K562 (cell line): Measurements from ENCODE around the gene FAM98C. TPM values are rescaled to one million over a fixed set of nuclear protein-coding genes. Genes with fewer than 3 reads are reported as not detected.

Source experiments
- ADNP ChIP-seq: fragments of 200-800 bp; sonication (Bioruptor generic); IDR thresholded peaks from 2 replicates; pipeline ENCODE4 v1.6.1; 2016; ENCODE audit warnings: missing genetic modification characterization, missing compliant biosample characterization
- BRCA1 ChIP-seq, 2 experiments: fragments of 450-650 bp in 1 of 2; sonication (generic) in 1 of 2; formaldehyde crosslinking in 1 of 2; IDR thresholded peaks; 2 replicates each; pipeline versions ENCODE4 v1.5.0 to v1.6.1; 2017 to 2020; ENCODE audit warnings: mild to moderate bottlenecking in 1 of 2, missing genetic modification reagents in 1 of 2
- BRF1 ChIP-seq: IDR thresholded peaks from 3 replicates; pipeline ENCODE4 v1.6.1; 2011; ENCODE audit warnings: borderline replicate concordance, mild to moderate bottlenecking; ENCODE audit not compliant: insufficient read length; ENCODE audit errors: extremely low read depth
- CAMTA2 ChIP-seq: fragments of 250-450 bp; sonication (Bioruptor Pico); conservative IDR thresholded peaks from 2 replicates; pipeline ENCODE4 v1.5.1; 2022
- CHCHD3 ChIP-seq: fragments of 250-450 bp; sonication (Bioruptor Pico); IDR thresholded peaks from 2 replicates; pipeline ENCODE4 v2.1.2; 2022; ENCODE audit warnings: mild to moderate bottlenecking
- CHD1 ChIP-seq: fragments of 200-600 bp; sonication (generic); IDR thresholded peaks from one replicate; pipeline ENCODE4 v1.6.1; 2012; ENCODE audit warnings: mild to moderate bottlenecking, moderate library complexity, low read length, inconsistent platforms
- CREM ChIP-seq: IDR thresholded peaks from 2 replicates; pipeline ENCODE4 v1.6.1; 2014; ENCODE audit warnings: antibody characterized with exemption, low read depth
- CSDE1 ChIP-seq, 2 experiments: fragments of 450-650 bp; IDR thresholded peaks; 2 replicates each; pipeline ENCODE4 v1.6.1; 2016; ENCODE audit warnings: mild to moderate bottlenecking in 1 of 2
- ELF1 ChIP-seq: fragments of 200-800 bp; sonication (Bioruptor generic); IDR thresholded peaks from 2 replicates; pipeline ENCODE4 v1.6.1; 2016; ENCODE audit warnings: missing genetic modification characterization, missing compliant biosample characterization
- EZH2 ChIP-seq: IDR thresholded peaks from 2 replicates; pipeline ENCODE4 v1.6.1; 2012; ENCODE audit warnings: low read depth, mild to moderate bottlenecking, inconsistent platforms, low read length, borderline replicate concordance
- GTF2A2 ChIP-seq: IDR thresholded peaks from 2 replicates; pipeline ENCODE4 v1.6.1; 2016; ENCODE audit warnings: mild to moderate bottlenecking, missing genetic modification characterization, missing compliant biosample characterization
- GTF2E2 ChIP-seq: fragments of 200-800 bp; sonication (Bioruptor generic); IDR thresholded peaks from 2 replicates; pipeline ENCODE4 v1.6.1; 2016; ENCODE audit warnings: missing genetic modification characterization, missing compliant biosample characterization
- HDAC1 ChIP-seq, 2 experiments: fragments of 450-650 bp; IDR thresholded peaks; 2 replicates each; pipeline ENCODE4 v1.6.1; 2016 to 2017; ENCODE audit warnings: inconsistent platforms in 1 of 2, mild to moderate bottlenecking in 1 of 2, moderate library complexity in 1 of 2
- HLTF ChIP-seq: fragments of 450-650 bp; IDR thresholded peaks from 2 replicates; pipeline ENCODE4 v1.6.1; 2016
- HNRNPH1 ChIP-seq: fragments of 200-400 bp; formaldehyde crosslinking; optimal IDR thresholded peaks from 2 replicates; pipeline ENCODE3; 2017; ENCODE audit warnings: low read depth, mild to moderate bottlenecking, low read length, moderate library complexity
- MECOM ChIP-seq: fragments of 250-450 bp; sonication (Bioruptor Pico); IDR thresholded peaks from 2 replicates; pipeline ENCODE4 v1.8.0; 2022; ENCODE audit warnings: inconsistent platforms
- MITF ChIP-seq: IDR thresholded peaks from 2 replicates; pipeline ENCODE4 v1.6.1; 2014; ENCODE audit warnings: antibody characterized with exemption
- NR0B1 ChIP-seq: fragments of 450-650 bp; IDR thresholded peaks from one replicate; pipeline ENCODE4 v1.6.1; 2018; ENCODE audit warnings: mild to moderate bottlenecking, moderate library complexity; ENCODE audit not compliant: partially characterized antibody
- POLR2H ChIP-seq: IDR thresholded peaks from 2 replicates; pipeline ENCODE4 v1.6.1; 2016; ENCODE audit warnings: missing genetic modification characterization, low read depth, mild to moderate bottlenecking, control low read depth, missing compliant biosample characterization, moderate library complexity
- POLR3A ChIP-seq: IDR thresholded peaks from 2 replicates; pipeline ENCODE4 v1.6.1; 2011; ENCODE audit warnings: borderline replicate concordance, mild to moderate bottlenecking, moderate library complexity; ENCODE audit not compliant: insufficient read length, insufficient read depth; ENCODE audit errors: extremely low read depth
- RUNX1 ChIP-seq: sonication (generic); IDR thresholded peaks from 2 replicates; pipeline ENCODE4 v1.6.1; 2016; ENCODE audit warnings: antibody characterized with exemption, low read depth
- SMARCE1 ChIP-seq: fragments of 450-650 bp; IDR thresholded peaks from 2 replicates; pipeline ENCODE4 v1.7.1; 2016; ENCODE audit warnings: mild to moderate bottlenecking
- TAF1 ChIP-seq: IDR thresholded peaks from 2 replicates; pipeline ENCODE4 v1.6.1; 2011; ENCODE audit warnings: mild to moderate bottlenecking, low read length, moderate library complexity; ENCODE audit not compliant: insufficient read depth, control insufficient read depth, severe bottlenecking; ENCODE audit errors: extremely low read depth
- TBL1XR1 ChIP-seq, 2 experiments: IDR thresholded peaks; 2 replicates each; pipeline ENCODE4 v1.6.1; 2012; ENCODE audit warnings: improper control_type of control experiment in 2 of 2, low read length in 2 of 2, mild to moderate bottlenecking in 1 of 2
- ZBTB12 ChIP-seq: fragments of 250-450 bp; sonication (Bioruptor Pico); IDR thresholded peaks from 2 replicates; pipeline ENCODE4 v1.4.0; 2020
- ZC3H8 ChIP-seq: fragments of 450-650 bp; IDR thresholded peaks from 2 replicates; pipeline ENCODE4 v1.6.1; 2017
- ZNF146 ChIP-seq: IDR thresholded peaks from one replicate; pipeline ENCODE4 v1.6.1; 2018; ENCODE audit warnings: missing compliant biosample characterization; ENCODE audit not compliant: unreplicated experiment
- ZNF282 ChIP-seq: sonication (generic); formaldehyde crosslinking; IDR thresholded peaks from 2 replicates; pipeline ENCODE4 v1.8.1; 2023; ENCODE audit warnings: missing genetic modification reagents
- ZNF316 ChIP-seq: fragments of 450-650 bp; IDR thresholded peaks from 2 replicates; pipeline ENCODE4 v1.6.1; 2016
- ZNF766 ChIP-seq: fragments of 200-800 bp; sonication (Bioruptor generic); conservative IDR thresholded peaks from 2 replicates; pipeline ENCODE4 v1.6.1; 2016; ENCODE audit warnings: missing genetic modification characterization, missing compliant biosample characterization
- polyA plus RNA-seq, 8 experiments: library from polyadenylated mRNA; depleted of rRNA in 4 of 8; stranded (reverse) in 5 of 8; unstranded in 3 of 8; fragments of >200 nt; fragmentation: Nextera tagmentation in 2 of 8; fragmentation: Illumina TruSeq in 1 of 8; extraction: Ambion mirVana in 2 of 8; extraction: Trizol in 1 of 8; gene quantifications; 2 replicates each; pipeline versions ENCODE4 v1.2.1 to v1.2.3, GENCODE V29; 2011 to 2014; ENCODE audit warnings: inconsistent platforms in 1 of 8, missing spikeins in 1 of 8
- total RNA-seq, 7 experiments: library from RNA; depleted of rRNA in 6 of 7; stranded (reverse); fragments of >200 nt in 6 of 7; fragmentation: Illumina TruSeq in 2 of 7; extraction: Trizol in 2 of 7; gene quantifications; 2 replicates each; pipeline versions ENCODE4 v1.2.1 to v1.2.3, GENCODE V29; 2011 to 2021; ENCODE audit warnings: low replicate concordance in 1 of 7

Gene FAM98C
- total and polyA plus RNA-seq, 9 of the 15 experiments (the other 6 are each of a cell fraction or from before 2014, with no cell fraction given), result 1.7 to 43.8 (median 13.7) TPM

- no peak for TF ChIP-seq EZH2
- TF ChIP-seq RUNX1, result no peak
- TF ChIP-seq GTF2E2 (tag), result no peak
- no peak for TF ChIP-seq ZC3H8
- no peak for TF ChIP-seq TBL1XR1 (IDR thresholded peaks at IDR 0.05; ENCODE audit: low read length in 2 of 2)
- 0 out of 2 replicates have a peak, but pooled peaks have one; percentile 34 for TF ChIP-seq SMARCE1
- 0 out of 2 replicates have a peak, but pooled peaks have one; percentile 32 for TF ChIP-seq HLTF
- TF ChIP-seq CHCHD3, result no peak
- no peak for TF ChIP-seq POLR2H
- TF ChIP-seq ZNF146, result peak; percentile 65
- TF ChIP-seq ZNF766 (CRISPR knock-in tag), result no peak
- no peak for TF ChIP-seq BRCA1 (IDR thresholded peaks at IDR 0.05)
- TF ChIP-seq BRCA1 (CRISPR knock-in tag; IDR thresholded peaks at IDR 0.05), result no peak
- TF ChIP-seq ELF1 (tag), result no peak
- no peak for TF ChIP-seq CAMTA2 (CRISPR knock-in tag)
- peak; percentile 33 for TF ChIP-seq TAF1
- TF ChIP-seq GTF2A2 (tag), result no peak
- TF ChIP-seq HNRNPH1, result no peak
- TF ChIP-seq CSDE1 (IDR thresholded peaks at IDR 0.05), result no peak
- TF ChIP-seq POLR3A, result no peak
- TF ChIP-seq ZNF316, result no peak
- peak in 1 of 2 experiments; percentile 65; a peak in 2 of 4 replicates for TF ChIP-seq HDAC1 (IDR thresholded peaks at IDR 0.05)
- TF ChIP-seq ADNP (tag), result peak; percentile 72
- TF ChIP-seq MECOM, result no peak
- no peak for TF ChIP-seq BRF1
- no peak for TF ChIP-seq NR0B1
- TF ChIP-seq CREM, result peak; percentile 39
- TF ChIP-seq MITF, result no peak
- TF ChIP-seq ZBTB12, result no peak
- no peak for TF ChIP-seq CHD1
- no peak for TF ChIP-seq ZNF282
Measured at GRCh38 chr19:38433268-38433733, 30.4 kb downstream of the FAM98C start, which contains the start of gene RYR1 (continued).
